ENCODE results near the gene CARF. TPM values are rescaled to one million over a fixed set of nuclear protein-coding genes. Genes with fewer than 3 reads are reported as not detected.

The CARF gene
- total RNA-seq, 1 donor from 2014 or later, result 13.1 TPM

DNA sequence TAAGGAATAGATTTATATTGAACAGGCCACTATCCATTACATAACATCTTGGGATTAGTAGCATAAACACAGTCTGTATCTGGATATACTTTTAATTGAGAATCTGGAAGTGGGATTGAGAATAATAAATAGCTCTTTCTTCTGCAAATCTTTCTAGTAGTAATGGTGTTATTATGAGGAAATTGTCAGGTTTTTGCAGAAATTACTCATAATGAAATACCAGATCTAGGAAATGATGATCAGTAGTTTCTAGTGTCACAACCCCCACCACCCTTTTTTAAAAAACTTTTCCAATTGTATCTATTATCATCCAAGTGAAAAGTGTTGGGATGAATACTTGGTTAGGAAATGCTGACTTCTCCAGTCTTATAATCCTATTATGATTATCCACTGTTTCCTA is 121.3 kb downstream of the CARF start:
- H3K9me3 Mint-ChIP-seq (ENCODE audit: low read depth), result peaks cover 8% of the 10 kb centered on the region
- H3K27me3 Mint-ChIP-seq, result no peaks in the 10 kb centered on the region
- no peak for DNase-seq (ENCODE audit: low spot score, unreplicated experiment)
- no peak overlapping the region for H3K4me3 Mint-ChIP-seq (ENCODE audit: low read depth)
- TF ChIP-seq, protein P1, sequence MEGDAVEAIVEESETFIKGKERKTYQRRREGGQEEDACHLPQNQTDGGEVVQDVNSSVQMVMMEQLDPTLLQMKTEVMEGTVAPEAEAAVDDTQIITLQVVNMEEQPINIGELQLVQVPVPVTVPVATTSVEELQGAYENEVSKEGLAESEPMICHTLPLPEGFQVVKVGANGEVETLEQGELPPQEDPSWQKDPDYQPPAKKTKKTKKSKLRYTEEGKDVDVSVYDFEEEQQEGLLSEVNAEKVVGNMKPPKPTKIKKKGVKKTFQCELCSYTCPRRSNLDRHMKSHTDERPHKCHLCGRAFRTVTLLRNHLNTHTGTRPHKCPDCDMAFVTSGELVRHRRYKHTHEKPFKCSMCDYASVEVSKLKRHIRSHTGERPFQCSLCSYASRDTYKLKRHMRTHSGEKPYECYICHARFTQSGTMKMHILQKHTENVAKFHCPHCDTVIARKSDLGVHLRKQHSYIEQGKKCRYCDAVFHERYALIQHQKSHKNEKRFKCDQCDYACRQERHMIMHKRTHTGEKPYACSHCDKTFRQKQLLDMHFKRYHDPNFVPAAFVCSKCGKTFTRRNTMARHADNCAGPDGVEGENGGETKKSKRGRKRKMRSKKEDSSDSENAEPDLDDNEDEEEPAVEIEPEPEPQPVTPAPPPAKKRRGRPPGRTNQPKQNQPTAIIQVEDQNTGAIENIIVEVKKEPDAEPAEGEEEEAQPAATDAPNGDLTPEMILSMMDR (IDR thresholded peaks at IDR 0.05; ENCODE audit: unreplicated experiment), result no peak
- H3K36me3 Mint-ChIP-seq (ENCODE audit: insufficient read depth), result peaks cover 6% of the 10 kb centered on the region
- H3K4me1 Mint-ChIP-seq (ENCODE audit: low read depth), result no peaks in the 10 kb centered on the region
- no peak overlapping the region for H3K27ac Mint-ChIP-seq

DNA sequence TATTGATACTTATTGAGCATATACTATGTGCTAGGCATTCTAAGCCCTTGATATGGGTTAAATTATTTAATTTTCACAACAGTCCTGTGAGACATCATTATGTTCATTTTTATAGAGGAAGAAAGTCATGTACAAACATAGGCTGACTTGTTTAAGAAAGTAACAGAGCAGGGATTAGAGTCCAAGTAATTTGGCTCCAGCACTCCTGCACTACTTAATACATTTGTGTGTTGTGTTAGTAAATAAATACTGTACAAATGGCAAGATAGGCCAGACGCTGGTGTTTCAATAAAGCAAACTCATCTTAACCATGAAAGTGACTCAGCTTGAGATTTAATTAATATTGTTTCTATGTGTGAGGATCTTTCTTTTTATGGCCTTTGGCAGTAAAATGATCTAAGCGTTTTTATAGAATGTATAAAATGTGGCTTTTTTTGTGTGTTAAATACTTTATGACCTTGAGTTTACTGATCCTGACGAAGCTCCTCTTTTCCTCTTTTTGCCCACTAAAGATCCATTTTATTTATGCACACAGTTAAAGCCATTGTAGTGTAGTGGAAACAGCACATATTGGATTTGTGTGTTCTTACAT is 123.9 kb downstream of the CARF start:
- Mint-ChIP-seq H3K9me3 (ENCODE audit: low read depth) (peaks cover 8% of the 10 kb centered on the region), H3K27ac (no peak overlapping the region), H3K36me3 (ENCODE audit: insufficient read depth) (peaks cover 12% of the 10 kb centered on the region), H3K4me3 (ENCODE audit: low read depth) (no peak overlapping the region), H3K27me3 (no peaks in the 10 kb centered on the region), H3K4me1 (ENCODE audit: low read depth) (peaks cover 8% of the 10 kb centered on the region)
- TF ChIP-seq, protein P1 (IDR thresholded peaks at IDR 0.05; ENCODE audit: unreplicated experiment), result no peak
- no peak for DNase-seq (ENCODE audit: low spot score, unreplicated experiment)

Other genes with a start within 250 kb of the CARF start
- gene ICA1L, start 40.5 kb upstream of the CARF start, total RNA-seq, result 17.8 and 19.1 TPM in 2 replicates
- gene WDR12, start 602 bp upstream of the CARF start, total RNA-seq, result 62.2 and 68.1 TPM in 2 replicates
- 30.5 and 30.9 TPM in 2 replicates for gene NBEAL1, start 102.6 kb downstream of the CARF start, total RNA-seq